Activated CD4-positive, alpha-beta T cell treated with anti-CD3 and anti-CD28 coated beads, Interleukin-2, amount 50 U/mL, for 16 hours (primary cell): ENCODE data around the gene SH3GL3.
A peak's percentile ranks its signal among the peaks of the same experiment; 100 is the strongest.

ENCODE experiments used
- DNase-seq: peaks from one replicate; pipeline ENCODE4 v3.0.0-alpha.2; 2020

Gene SH3GL3

GRCh38 chr15:83446904-83447709 is at the start of gene SH3GL3:
Gene SH3GL3 (plus strand): TSS chr15:83447341. CDS start chr15:83447534, 193 bp downstream.
- peak; percentile 49 for DNase-seq

- no peak for DNase-seq
These were observed 48.5 kb upstream of the SH3GL3 start for GRCh38 chr15:83398626-83399025.

- no peak for DNase-seq
These were observed 43.0 kb upstream of the SH3GL3 start for GRCh38 chr15:83404121-83404520.

- DNase-seq: no peak
These were observed 36.6 kb upstream of the SH3GL3 start for GRCh38 chr15:83410532-83410931.

GRCh38 chr15:83413054-83413719 is 34.0 kb upstream of the SH3GL3 start:
- no peak for DNase-seq

GRCh38 chr15:83422081-83422480 is 25.1 kb upstream of the SH3GL3 start:
- DNase-seq: no peak

GRCh38 chr15:83422541-83422940 is 24.6 kb upstream of the SH3GL3 start:
- no peak for DNase-seq

- no peak for DNase-seq
These were observed 23.0 kb upstream of the SH3GL3 start for GRCh38 chr15:83424101-83424500.

- no peak for DNase-seq
These were observed 16.7 kb upstream of the SH3GL3 start for GRCh38 chr15:83430441-83430840.

GRCh38 chr15:83431521-83431920 is 15.6 kb upstream of the SH3GL3 start:
- no peak for DNase-seq

GRCh38 chr15:83435202-83435601 is 11.9 kb upstream of the SH3GL3 start:
- DNase-seq: no peak

- no peak for DNase-seq
These were observed 11.4 kb upstream of the SH3GL3 start for GRCh38 chr15:83435782-83436181.

GRCh38 chr15:83436513-83437158 is 10.5 kb upstream of the SH3GL3 start:
- peak; percentile 8 for DNase-seq

GRCh38 chr15:83443076-83443847 is 3.9 kb upstream of the SH3GL3 start:
- DNase-seq: no peak

GRCh38 chr15:83444936-83445335 is 2.2 kb upstream of the SH3GL3 start:
- DNase-seq: no peak

- no peak for DNase-seq
These were observed 1.5 kb upstream of the SH3GL3 start for GRCh38 chr15:83445643-83446042.

GRCh38 chr15:83446417-83446816 is 724 bp upstream of the SH3GL3 start:
- DNase-seq: no peak

- no peak for DNase-seq
These were observed 2.1 kb downstream of the SH3GL3 start for GRCh38 chr15:83449250-83449671.

GRCh38 chr15:83449937-83450506 is 2.9 kb downstream of the SH3GL3 start:
- DNase-seq: no peak

GRCh38 chr15:83457149-83457548 is 10.0 kb downstream of the SH3GL3 start:
- DNase-seq: no peak

GRCh38 chr15:83458381-83458780 is 11.2 kb downstream of the SH3GL3 start:
- DNase-seq: no peak

- DNase-seq: no peak
These were observed 14.9 kb downstream of the SH3GL3 start for GRCh38 chr15:83462026-83462425.

GRCh38 chr15:83462953-83463433 is 15.9 kb downstream of the SH3GL3 start:
- no peak for DNase-seq
